HG03460 (cell line): ENCODE measurements around the gene ZFP69.

Experiments
- ATAC-seq: cut with Tn5 transposase; IDR thresholded peaks from one replicate; pipeline ENCODE4 v1.9.1; 2021; ENCODE audit not compliant: unreplicated experiment

Gene ZFP69

GRCh38 chr1:40508375-40509341 is 31.6 kb downstream of the ZFP69 start, which contains the start of gene EXO5:
TSS of gene EXO5 (plus strand) at chr1:40508767. CDS start at chr1:40514545, 5,778 bp downstream.
- peak; percentile 82 for ATAC-seq

- no peak for ATAC-seq
Observed at GRCh38 chr1:40519517-40519916, 42.4 kb downstream of the ZFP69 start.

- no peak for ATAC-seq
Observed at GRCh38 chr1:40530735-40531380, 53.8 kb downstream of the ZFP69 start.

- ATAC-seq: peak; percentile 94
Observed at GRCh38 chr1:40531381-40532061, 54.4 kb downstream of the ZFP69 start, which contains the start of gene ZNF684. TSS of gene ZNF684 (plus strand) at chr1:40531637. CDS start at chr1:40533167, 1,530 bp downstream.

GRCh38 chr1:40532062-40532389 is 54.9 kb downstream of the ZFP69 start:
- peak; percentile 5 for ATAC-seq

GRCh38 chr1:40532844-40533424 is 55.8 kb downstream of the ZFP69 start:
- no peak for ATAC-seq

GRCh38 chr1:40534589-40534988 is 57.5 kb downstream of the ZFP69 start:
- no peak for ATAC-seq

GRCh38 chr1:40535732-40536131 is 58.6 kb downstream of the ZFP69 start:
- no peak for ATAC-seq

GRCh38 chr1:40539338-40539737 is 62.2 kb downstream of the ZFP69 start:
- ATAC-seq: no peak
